Activated naive CD4-positive, alpha-beta T cell treated with anti-CD3 and anti-CD28 coated beads, Interleukin-2, amount 10 ng/mL, durations not matched to agents 7 days and 5 days (primary cell): ENCODE results near the gene GBE1.

Source experiments
- CTCF ChIA-PET: fragments of 350-600 bp; sonication (Branson Sonifier 250); formaldehyde crosslinking; loops from one replicate; lab custom pipeline; 2021; ENCODE audit warnings: antibody characterized with exemption; lab: Charles Lee
- DNase-seq: peaks from one replicate; pipeline ENCODE4 v3.0.0-alpha.2; 2020
- H3K27ac Mint-ChIP-seq: one replicate; pipeline ENCODE4 v1.8.0; 2021; ENCODE audit warnings: mild to moderate bottlenecking, moderate library complexity, mixed read lengths
- H3K27me3 Mint-ChIP-seq: one replicate; pipeline ENCODE4 v1.8.0; 2021; ENCODE audit warnings: mild to moderate bottlenecking, mixed read lengths
- H3K36me3 Mint-ChIP-seq: one replicate; pipeline ENCODE4 v1.8.0; 2021; ENCODE audit warnings: mixed read lengths
- H3K4me1 Mint-ChIP-seq: one replicate; pipeline ENCODE4 v1.8.0; 2021; ENCODE audit warnings: mixed read lengths
- H3K4me3 Mint-ChIP-seq: one replicate; pipeline ENCODE4 v1.8.0; 2021; ENCODE audit warnings: mild to moderate bottlenecking, moderate library complexity, mixed read lengths
- H3K9me3 Mint-ChIP-seq: one replicate; pipeline ENCODE4 v1.8.0; 2021; ENCODE audit warnings: mixed read lengths

GBE1 gene

DNA sequence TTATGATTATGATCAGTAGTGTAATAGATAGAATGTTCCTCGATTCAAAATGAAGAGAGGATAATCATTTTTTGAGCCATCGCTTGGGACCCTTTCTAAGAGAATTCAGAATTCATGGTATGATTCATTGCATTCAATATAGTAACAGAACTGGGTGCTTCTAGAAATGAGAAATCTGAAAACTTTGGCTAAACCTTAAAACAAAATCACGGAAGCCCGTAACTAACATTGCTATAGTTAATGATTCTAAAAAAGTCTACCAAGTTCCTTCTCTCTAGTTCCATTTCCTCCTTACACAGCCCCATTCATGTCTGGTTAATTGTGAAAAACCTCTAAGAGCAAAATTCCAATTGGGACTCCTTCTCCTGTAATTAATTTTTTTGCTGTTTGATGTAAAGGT is 217.1 kb downstream of the GBE1 start:
- H3K36me3 Mint-ChIP-seq = no peaks in the 10 kb centered on the region
- peaks cover 7% of the 10 kb centered on the region for H3K9me3 Mint-ChIP-seq
- DNase-seq = no peak
- H3K27ac Mint-ChIP-seq = no peak overlapping the region
- CTCF ChIA-PET = no interaction called here
- no peaks in the 10 kb centered on the region for H3K27me3 Mint-ChIP-seq
- no peak overlapping the region for H3K4me3 Mint-ChIP-seq
- no peaks in the 10 kb centered on the region for H3K4me1 Mint-ChIP-seq

DNA sequence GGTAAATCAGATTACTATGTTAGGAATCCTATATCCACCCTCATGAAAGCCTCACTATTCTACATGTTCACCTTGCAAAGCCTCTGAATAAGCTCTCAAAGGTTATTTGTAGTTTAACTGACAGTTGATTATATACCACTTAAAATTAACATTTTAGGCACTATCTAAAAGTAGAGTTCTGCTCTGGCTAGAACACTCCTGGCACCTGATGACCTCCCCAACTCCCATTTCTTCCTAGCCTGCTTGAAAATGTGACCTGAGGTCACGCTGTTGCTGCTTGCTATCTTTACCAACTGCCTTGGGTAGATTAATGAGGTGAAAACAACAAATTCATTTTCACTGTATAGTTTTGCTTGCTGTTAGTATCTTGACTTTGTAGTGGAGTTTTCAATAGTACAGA is 220.7 kb downstream of the GBE1 start:
- no peaks in the 10 kb centered on the region for H3K36me3 Mint-ChIP-seq
- H3K27ac Mint-ChIP-seq = no peak overlapping the region
- CTCF ChIA-PET = no interaction called here

DNA sequence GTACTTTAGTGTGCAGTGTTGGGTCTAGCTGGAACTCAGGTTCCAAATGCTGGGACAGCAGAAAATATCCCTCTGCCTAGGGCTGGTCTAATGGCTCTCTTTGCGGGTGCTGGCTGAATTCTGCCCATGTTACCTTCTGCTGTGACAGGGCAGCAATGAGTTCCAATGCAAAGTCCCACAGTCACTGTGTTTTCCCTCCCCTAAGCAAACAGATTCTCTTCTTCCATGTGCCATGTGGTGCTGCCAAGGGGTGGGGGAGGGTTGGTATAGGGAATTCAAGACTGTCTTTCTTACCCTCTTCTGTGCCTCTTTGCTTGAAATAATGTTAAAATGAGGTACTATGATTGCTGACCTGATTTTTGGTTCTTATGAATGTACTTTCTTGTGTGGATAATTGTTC is 229.6 kb downstream of the GBE1 start:
- no peak overlapping the region for H3K27ac Mint-ChIP-seq
- no peaks in the 10 kb centered on the region for H3K27me3 Mint-ChIP-seq
- no peak overlapping the region for H3K4me3 Mint-ChIP-seq
- CTCF ChIA-PET = no interaction called here
- no peaks in the 10 kb centered on the region for H3K4me1 Mint-ChIP-seq
- no peak for DNase-seq
- peaks cover 28% of the 10 kb centered on the region for H3K36me3 Mint-ChIP-seq
- H3K9me3 Mint-ChIP-seq = peaks cover 2% of the 10 kb centered on the region

More for the DNA sequence above, 220.7 kb downstream of the GBE1 start:
- Mint-ChIP-seq H3K27me3 (no peaks in the 10 kb centered on the region), H3K9me3 (no peaks in the 10 kb centered on the region), H3K4me3 (no peak overlapping the region), H3K4me1 (no peaks in the 10 kb centered on the region)
- DNase-seq = no peak

DNA sequence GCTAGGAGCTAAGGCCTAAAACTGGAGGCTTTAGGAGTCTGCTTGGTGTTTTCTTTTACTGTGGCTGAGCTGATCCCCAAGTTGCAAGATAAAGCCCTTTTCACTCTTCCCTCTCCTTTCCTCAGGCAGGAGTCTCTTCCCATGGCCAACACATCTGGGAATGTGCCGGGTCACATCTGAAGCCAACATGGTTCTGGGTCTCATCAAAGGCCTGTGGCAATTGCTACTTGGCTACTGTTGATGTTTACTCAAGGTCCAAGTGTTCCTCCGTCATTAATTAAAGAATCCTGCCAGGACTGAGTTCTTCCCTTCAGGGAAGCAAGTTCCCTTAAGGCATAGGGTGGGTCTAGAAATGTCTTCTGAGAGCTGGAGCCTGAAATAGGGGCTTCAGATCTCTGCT is 230.2 kb downstream of the GBE1 start:
- Mint-ChIP-seq H3K27ac (no peak overlapping the region), H3K27me3 (no peaks in the 10 kb centered on the region)

DNA sequence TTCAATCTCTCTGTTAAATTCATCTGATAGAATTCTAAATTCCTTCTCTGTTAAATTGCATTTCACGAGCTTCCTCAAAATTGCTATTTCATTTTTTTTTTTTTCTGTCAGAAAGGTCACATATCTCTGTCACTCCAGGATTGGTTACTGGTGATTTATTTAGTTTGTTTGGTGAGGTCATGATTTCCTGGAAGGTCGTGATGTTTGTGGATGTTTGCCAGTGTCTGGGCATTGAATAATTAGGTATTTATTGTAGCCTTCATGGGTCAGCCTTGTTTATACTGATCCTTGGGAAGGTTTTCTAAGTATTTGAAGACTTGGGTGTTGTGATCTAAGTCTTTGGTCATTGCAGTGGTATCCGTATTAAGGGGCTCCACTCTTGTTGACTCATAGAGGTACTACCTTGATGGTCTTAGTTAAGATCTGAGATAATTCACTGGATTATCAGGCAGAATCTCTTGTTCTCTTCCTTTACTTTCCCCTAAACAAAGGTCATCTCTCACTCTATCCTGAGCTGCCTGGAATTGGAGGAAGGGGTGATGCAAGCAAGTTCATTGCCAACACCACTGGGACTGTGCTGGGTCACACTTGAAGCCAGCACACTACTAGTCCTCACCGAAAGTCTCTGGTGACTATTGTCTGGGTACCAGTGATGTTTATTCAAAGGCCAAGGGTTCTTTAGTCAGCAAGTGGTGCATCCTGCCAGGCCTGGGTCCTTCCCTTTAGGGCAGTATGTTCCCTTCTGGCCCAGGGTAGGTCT is 231.1 kb downstream of the GBE1 start:
- H3K4me1 Mint-ChIP-seq = no peaks in the 10 kb centered on the region
- no peaks in the 10 kb centered on the region for H3K27me3 Mint-ChIP-seq
- H3K36me3 Mint-ChIP-seq = peaks cover 28% of the 10 kb centered on the region
- H3K27ac Mint-ChIP-seq = no peak overlapping the region
- H3K4me3 Mint-ChIP-seq = no peak overlapping the region
- H3K9me3 Mint-ChIP-seq = peaks cover 7% of the 10 kb centered on the region
- no peak for DNase-seq
- CTCF ChIA-PET = no interaction called here

More for the DNA sequence above, 230.2 kb downstream of the GBE1 start:
- Mint-ChIP-seq H3K4me1 (no peaks in the 10 kb centered on the region), H3K9me3 (peaks cover 4% of the 10 kb centered on the region), H3K4me3 (no peak overlapping the region), H3K36me3 (peaks cover 28% of the 10 kb centered on the region)
- no peak for DNase-seq
- CTCF ChIA-PET = no interaction called here

DNA sequence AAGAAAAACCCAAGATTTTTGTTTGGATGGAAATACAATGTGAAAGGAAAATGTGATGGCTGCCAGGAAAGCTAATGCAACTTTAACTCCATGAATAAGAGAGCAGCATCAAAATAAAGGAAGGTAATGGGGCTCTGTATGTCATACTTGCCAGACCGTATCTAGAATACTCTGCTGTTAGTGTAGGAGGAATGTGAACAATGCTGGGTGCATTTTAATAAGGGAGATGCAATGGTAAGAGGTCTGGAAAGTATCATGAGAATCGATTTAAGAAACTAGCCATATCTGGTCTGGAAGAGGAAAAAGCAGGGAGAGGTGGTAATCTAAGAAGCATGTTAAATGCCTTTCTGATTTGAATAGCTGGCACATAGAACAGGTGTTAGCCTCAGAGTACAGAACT is 239.6 kb downstream of the GBE1 start:
- H3K9me3 Mint-ChIP-seq = peaks cover 5% of the 10 kb centered on the region
- H3K27ac Mint-ChIP-seq = no peak overlapping the region
- no peaks in the 10 kb centered on the region for H3K4me1 Mint-ChIP-seq
- no peaks in the 10 kb centered on the region for H3K27me3 Mint-ChIP-seq
- no peaks in the 10 kb centered on the region for H3K36me3 Mint-ChIP-seq
- H3K4me3 Mint-ChIP-seq = no peak overlapping the region
- DNase-seq = no peak
- CTCF ChIA-PET = no interaction called here

DNA sequence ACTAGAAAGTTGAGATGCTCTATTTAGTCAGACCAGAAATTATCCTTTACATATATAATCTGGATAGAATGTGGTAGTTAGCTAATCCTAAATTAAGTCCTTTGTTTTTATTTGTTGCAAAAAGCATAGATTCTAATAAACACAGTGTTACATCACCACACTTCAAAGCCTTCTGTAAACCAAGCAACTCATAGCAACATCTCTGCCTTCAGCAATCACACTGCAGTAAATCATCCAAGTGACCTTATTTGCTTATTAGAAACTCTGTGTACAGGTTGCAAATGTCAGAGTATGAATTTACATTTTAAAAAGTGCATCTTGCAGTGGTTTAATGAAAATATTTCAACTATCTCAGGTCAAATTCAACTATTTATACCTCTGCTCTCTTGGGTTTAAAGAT is 242.5 kb downstream of the GBE1 start:
- Mint-ChIP-seq H3K9me3 (no peaks in the 10 kb centered on the region), H3K4me1 (no peaks in the 10 kb centered on the region), H3K36me3 (no peaks in the 10 kb centered on the region), H3K4me3 (no peak overlapping the region), H3K27ac (no peak overlapping the region), H3K27me3 (no peaks in the 10 kb centered on the region)
- DNase-seq = no peak
- CTCF ChIA-PET = no interaction called here

DNA sequence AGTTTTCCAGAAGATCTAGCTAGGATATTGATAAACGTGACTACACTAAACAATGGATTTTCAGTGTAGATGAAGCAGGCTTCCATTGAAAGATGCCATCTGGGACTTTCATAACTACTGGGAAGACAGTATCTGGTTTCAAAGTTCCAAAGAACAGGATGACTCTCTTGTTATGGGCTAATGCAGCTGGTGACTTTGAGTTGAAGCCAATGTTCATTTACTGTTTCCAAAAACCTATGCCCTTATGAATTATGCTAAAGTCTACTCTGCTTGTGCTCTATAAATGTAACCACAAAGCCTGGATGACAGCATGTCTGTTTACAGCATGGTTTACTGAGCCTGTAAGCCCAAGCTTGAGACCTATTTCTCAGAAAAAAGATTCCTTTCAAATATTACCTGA is 245.4 kb downstream of the GBE1 start:
- DNase-seq = no peak
- no peaks in the 10 kb centered on the region for H3K9me3 Mint-ChIP-seq
- no peak overlapping the region for H3K27ac Mint-ChIP-seq
- H3K4me1 Mint-ChIP-seq = no peaks in the 10 kb centered on the region
- H3K27me3 Mint-ChIP-seq = no peaks in the 10 kb centered on the region
- CTCF ChIA-PET = no interaction called here
- H3K4me3 Mint-ChIP-seq = no peak overlapping the region
- H3K36me3 Mint-ChIP-seq = peaks cover 2% of the 10 kb centered on the region

DNA sequence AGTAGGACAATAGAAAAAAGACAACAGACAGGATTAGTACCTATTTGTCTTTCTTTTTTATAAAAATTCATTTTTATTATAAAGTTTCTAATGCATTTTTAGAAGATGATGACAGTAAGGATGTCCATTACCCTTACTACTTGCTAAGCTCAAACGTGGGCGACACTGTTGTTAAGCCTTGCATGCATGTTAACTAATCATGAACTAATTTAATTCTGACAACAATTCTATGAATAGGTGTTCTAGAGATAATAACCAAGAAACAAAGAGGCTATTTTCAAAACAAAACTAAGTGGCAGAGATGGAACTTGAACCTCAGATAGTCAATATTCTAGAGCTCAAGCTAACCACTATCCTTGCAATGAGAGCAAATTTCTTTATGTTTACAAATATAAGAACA is 247.9 kb downstream of the GBE1 start:
- no peaks in the 10 kb centered on the region for H3K4me1 Mint-ChIP-seq
- peaks cover 2% of the 10 kb centered on the region for H3K36me3 Mint-ChIP-seq
- H3K27me3 Mint-ChIP-seq = no peaks in the 10 kb centered on the region
- no peak overlapping the region for H3K27ac Mint-ChIP-seq
- DNase-seq = no peak
- no peaks in the 10 kb centered on the region for H3K9me3 Mint-ChIP-seq
- CTCF ChIA-PET = no interaction called here
- H3K4me3 Mint-ChIP-seq = no peak overlapping the region

DNA sequence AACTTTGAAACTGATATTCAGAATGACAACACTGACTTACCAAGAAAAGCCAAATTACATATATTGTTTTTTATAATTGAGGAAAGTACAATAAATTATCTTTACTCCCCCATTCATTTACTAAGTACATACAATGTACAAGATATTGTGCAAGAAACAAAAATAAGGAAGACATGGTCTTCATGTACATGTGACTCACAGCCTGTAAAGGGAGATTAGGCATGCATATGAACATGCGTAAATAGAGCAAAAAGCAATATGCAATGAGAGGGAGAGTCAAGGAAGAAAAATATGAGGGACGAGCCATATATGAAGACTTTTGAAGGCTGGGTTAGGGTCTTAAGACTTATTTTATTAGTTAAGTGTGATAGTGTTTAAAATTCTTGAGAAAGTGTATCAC is 258.4 kb downstream of the GBE1 start:
- Mint-ChIP-seq H3K9me3 (no peaks in the 10 kb centered on the region), H3K27ac (no peak overlapping the region), H3K36me3 (no peaks in the 10 kb centered on the region), H3K4me3 (no peak overlapping the region), H3K27me3 (no peaks in the 10 kb centered on the region), H3K4me1 (no peaks in the 10 kb centered on the region)
- no peak for DNase-seq
- CTCF ChIA-PET = no interaction called here

DNA sequence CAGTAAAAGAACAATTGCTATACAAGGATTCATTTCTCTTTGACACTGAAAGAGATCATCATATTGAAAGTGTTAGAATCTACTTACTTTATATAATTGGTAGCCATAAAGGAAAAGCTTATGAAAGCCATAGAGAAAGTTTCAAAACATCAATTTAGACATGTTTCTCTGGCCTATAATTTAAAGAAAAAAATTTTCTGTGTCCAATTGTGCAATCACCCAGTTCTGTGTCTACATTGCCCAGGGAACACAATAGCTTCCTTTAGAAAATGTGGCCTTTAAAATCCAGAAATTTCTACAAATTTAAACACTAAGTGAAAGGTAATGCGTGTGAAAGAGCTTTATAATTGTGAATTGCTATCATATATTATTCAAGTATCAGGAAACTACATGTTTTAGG is 259.2 kb downstream of the GBE1 start:
- no peaks in the 10 kb centered on the region for H3K4me1 Mint-ChIP-seq
- no peak overlapping the region for H3K4me3 Mint-ChIP-seq
- H3K27ac Mint-ChIP-seq = no peak overlapping the region
- no peaks in the 10 kb centered on the region for H3K9me3 Mint-ChIP-seq
- DNase-seq = no peak
- no peaks in the 10 kb centered on the region for H3K36me3 Mint-ChIP-seq
- H3K27me3 Mint-ChIP-seq = no peaks in the 10 kb centered on the region
- CTCF ChIA-PET = no interaction called here

DNA sequence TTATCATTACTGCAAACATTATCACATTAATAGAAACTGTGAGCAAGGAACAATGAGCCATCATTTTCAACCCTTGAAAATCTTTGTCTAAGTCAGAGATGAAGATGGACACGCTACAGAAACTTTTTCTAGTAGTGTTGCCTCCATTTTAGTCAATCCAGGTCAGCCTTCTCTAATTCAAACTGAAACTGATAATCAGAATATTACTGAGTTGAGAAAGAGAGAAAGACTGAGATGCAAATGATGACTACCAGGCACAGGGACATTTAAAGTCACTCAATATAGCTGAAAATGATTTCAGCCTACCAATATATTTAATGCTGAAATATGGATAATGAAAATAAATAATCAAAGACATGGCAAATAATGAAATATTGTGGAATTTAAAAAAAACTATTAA is 261.4 kb downstream of the GBE1 start:
- H3K4me3 Mint-ChIP-seq = no peak overlapping the region
- no peaks in the 10 kb centered on the region for H3K27me3 Mint-ChIP-seq
- H3K9me3 Mint-ChIP-seq = no peaks in the 10 kb centered on the region
- DNase-seq = no peak
- CTCF ChIA-PET = interaction anchor here (1.1 kb wide), 1 partner anchor 9 kb away, joined by 4 read pairs; no protein-coding TSS in a partner anchor
- H3K4me1 Mint-ChIP-seq = no peaks in the 10 kb centered on the region
- H3K36me3 Mint-ChIP-seq = no peaks in the 10 kb centered on the region
- no peak overlapping the region for H3K27ac Mint-ChIP-seq

DNA sequence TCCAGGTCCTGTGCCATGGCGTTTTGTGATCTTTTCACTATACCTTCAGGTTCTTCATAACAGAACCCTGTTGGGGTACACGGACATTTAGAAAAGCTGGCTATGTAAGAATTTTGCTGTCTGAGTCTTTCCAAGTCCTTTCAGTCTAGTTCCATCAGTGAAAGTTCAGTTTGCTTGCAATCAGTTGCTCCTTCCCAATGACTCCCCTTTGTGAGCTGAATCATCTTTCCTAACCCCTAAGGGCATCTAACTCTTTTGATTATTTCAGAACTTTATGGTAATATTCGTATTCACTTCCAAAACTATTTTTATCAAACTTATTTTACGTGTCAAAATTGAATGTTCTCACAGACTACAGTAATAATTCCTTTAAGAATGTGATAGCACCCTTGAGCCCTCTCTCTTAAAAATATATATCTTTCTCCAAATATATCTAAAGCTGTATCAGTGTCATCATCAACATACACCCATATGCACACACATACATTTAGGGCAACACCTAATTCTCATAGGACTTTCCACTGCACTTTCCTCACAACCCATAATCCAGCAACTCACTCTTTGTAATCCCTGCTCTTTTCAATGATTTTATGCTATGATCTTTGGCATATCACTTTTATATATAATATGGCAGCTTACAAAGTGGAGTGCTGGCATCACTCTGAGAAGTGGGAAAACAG is 263.7 kb downstream of the GBE1 start:
- Mint-ChIP-seq H3K36me3 (no peaks in the 10 kb centered on the region), H3K27ac (no peak overlapping the region), H3K9me3 (no peaks in the 10 kb centered on the region), H3K4me3 (no peak overlapping the region), H3K27me3 (no peaks in the 10 kb centered on the region), H3K4me1 (no peaks in the 10 kb centered on the region)
- CTCF ChIA-PET = interaction anchor here (0.9 kb wide), 1 partner anchor 146 kb away, joined by 3 read pairs; no protein-coding TSS in a partner anchor
- no peak for DNase-seq

DNA sequence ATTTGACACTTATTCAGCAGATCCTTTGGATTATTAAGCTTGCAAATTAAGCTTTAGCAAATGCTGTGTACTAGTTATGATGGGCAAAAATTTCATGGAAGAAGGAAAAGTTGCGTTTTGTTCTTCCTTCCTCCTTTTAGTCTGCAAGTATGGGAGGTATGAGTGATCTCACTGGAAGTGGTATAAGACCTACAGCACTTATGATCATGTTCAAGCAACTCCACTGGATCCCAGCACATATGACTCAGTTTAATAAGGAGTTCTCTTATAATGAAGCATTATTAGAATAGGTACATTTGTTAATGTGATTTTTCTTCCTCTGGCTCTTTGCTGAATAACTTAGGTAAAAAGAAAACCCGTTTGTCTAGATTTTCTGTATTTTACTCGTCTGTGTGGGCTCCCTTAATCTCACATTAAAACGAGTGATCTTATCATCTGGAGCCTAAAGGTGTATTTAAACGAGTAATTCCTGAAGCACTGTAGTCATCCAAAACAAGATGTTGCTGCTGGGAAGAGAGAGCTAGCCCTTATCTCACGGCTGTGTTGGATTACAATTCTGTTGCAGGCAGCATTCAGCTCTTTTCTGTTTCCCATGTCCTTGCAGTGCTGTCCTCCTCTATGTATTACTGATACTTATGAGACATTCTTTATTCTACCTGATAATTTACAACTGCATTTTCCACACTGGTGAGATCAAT is 264.9 kb downstream of the GBE1 start:
- Mint-ChIP-seq H3K36me3 (no peaks in the 10 kb centered on the region), H3K27ac (no peak overlapping the region), H3K27me3 (no peaks in the 10 kb centered on the region), H3K9me3 (no peaks in the 10 kb centered on the region), H3K4me1 (no peaks in the 10 kb centered on the region), H3K4me3 (no peak overlapping the region)
- CTCF ChIA-PET = interaction anchor here (0.9 kb wide), 1 partner anchor 147 kb away, joined by 3 read pairs; no protein-coding TSS in a partner anchor
- DNase-seq = no peak
